Measurements from ENCODE around the gene IARS2.

Gene IARS2

GRCh38 chr1:220139966-220140365 lies 46.0 kb downstream of the IARS2 start:
- TF ChIP-seq POLR2AphosphoS5 (IDR thresholded peaks at IDR 0.05; ENCODE audit: low read depth) (no peak), CTCF (IDR thresholded peaks at IDR 0.05; ENCODE audit: insufficient read depth, low read length) (no peak), REST (IDR thresholded peaks at IDR 0.05; ENCODE audit: insufficient replicate concordance, low read depth) (no peak), SPI1 (IDR thresholded peaks at IDR 0.05; ENCODE audit: borderline replicate concordance, low read depth) (no peak), GABPA (IDR thresholded peaks at IDR 0.05; ENCODE audit: low read depth) (no peak)
- Histone ChIP-seq H3K4me3 (replicated peaks; ENCODE audit: insufficient read depth, low read length) (no peak overlapping the region), H3K27ac (replicated peaks) (no peak overlapping the region), H3K27me3 (ENCODE audit: insufficient read depth, poor library complexity, severe bottlenecking) (no peaks in the 10 kb centered on the region)
- no peak for DNase-seq (ENCODE audit: low read depth in 1 of 2, low spot score in 1 of 2)

GRCh38 chr1:220144051-220144450 lies 50.1 kb downstream of the IARS2 start:
- Histone ChIP-seq H3K27me3 (ENCODE audit: insufficient read depth, poor library complexity, severe bottlenecking) (no peaks in the 10 kb centered on the region), H3K4me3 (replicated peaks; ENCODE audit: insufficient read depth, low read length) (no peak overlapping the region), H3K27ac (replicated peaks) (no peak overlapping the region)
- DNase-seq (ENCODE audit: low read depth in 1 of 2, low spot score in 1 of 2), result no peak
- TF ChIP-seq POLR2AphosphoS5 (IDR thresholded peaks at IDR 0.05; ENCODE audit: low read depth) (no peak), SPI1 (IDR thresholded peaks at IDR 0.05; ENCODE audit: borderline replicate concordance, low read depth) (no peak), CTCF (IDR thresholded peaks at IDR 0.05; ENCODE audit: insufficient read depth, low read length) (no peak), REST (IDR thresholded peaks at IDR 0.05; ENCODE audit: insufficient replicate concordance, low read depth) (no peak), GABPA (IDR thresholded peaks at IDR 0.05; ENCODE audit: low read depth) (no peak)

- Histone ChIP-seq H3K27ac (replicated peaks) (no peak overlapping the region), H3K27me3 (ENCODE audit: insufficient read depth, poor library complexity, severe bottlenecking) (no peaks in the 10 kb centered on the region), H3K4me3 (replicated peaks; ENCODE audit: insufficient read depth, low read length) (no peak overlapping the region)
- DNase-seq (ENCODE audit: low read depth in 1 of 2, low spot score in 1 of 2), result no peak
- TF ChIP-seq SPI1 (IDR thresholded peaks at IDR 0.05; ENCODE audit: borderline replicate concordance, low read depth), result no peak
- TF ChIP-seq GABPA (IDR thresholded peaks at IDR 0.05; ENCODE audit: low read depth), result no peak
- no peak for TF ChIP-seq POLR2AphosphoS5 (IDR thresholded peaks at IDR 0.05; ENCODE audit: low read depth)
- no peak for TF ChIP-seq REST (IDR thresholded peaks at IDR 0.05; ENCODE audit: insufficient replicate concordance, low read depth)
- no peak for TF ChIP-seq CTCF (IDR thresholded peaks at IDR 0.05; ENCODE audit: insufficient read depth, low read length)
Measured at GRCh38 chr1:220149742-220150141, 55.8 kb downstream of the IARS2 start.

Data from HL-60 (cell line).